ENCODE measurements around the gene PLK3. TPM values are rescaled to one million over a fixed set of nuclear protein-coding genes. Genes with fewer than 3 reads are reported as not detected.

The PLK3 gene
- total and polyA plus RNA-seq, 2 experiments from 2014 or later = 18.2 to 40.1 TPM

DNA sequence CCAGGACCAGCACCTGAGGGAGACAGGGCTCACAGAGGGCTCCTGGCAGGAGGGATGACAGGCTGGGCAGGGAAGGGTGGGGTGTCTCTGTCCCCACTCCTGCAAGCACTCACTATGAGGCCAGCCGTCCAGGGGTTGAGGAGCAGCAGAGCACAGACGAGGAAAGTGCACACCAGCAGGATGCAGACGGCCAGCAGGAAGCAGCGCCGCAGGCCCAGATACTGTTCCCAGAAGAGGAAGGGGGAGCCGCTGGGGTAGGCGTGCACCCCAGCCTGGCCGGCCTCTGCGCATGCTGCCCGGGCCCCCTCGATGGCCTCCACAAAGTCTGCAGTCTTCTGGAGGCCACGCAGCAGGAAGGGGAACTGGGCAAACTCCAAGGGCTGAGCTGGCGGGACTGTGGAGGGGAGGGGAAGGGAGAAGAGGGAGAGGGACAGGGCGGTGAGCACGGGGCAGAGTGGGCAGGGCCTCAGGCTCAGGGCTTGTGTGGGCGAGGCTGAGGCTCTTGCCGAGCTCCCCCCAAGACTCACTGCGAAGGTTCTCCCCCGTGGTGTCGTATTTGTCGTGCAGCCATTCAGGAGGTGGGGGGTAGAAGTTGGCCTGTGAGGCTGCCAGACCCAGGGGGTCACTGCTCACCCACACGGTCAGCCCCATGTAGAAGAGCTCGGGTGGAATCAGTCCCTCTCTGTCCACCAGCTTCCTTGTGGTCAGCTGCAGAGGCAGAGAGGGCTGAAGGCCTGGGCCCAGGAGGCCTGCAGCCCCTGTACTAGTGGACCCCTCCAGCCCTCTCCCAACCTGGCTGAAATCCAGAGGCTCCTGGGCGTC lies 26.4 kb downstream of the PLK3 start:
- Histone ChIP-seq H3K79me2 (no peaks in the 10 kb centered on the region), H3K4me2 (no peak overlapping the region), H3K4me3 (no peak overlapping the region), H3K9me3 (ENCODE audit: low read depth) (no peaks in the 10 kb centered on the region), H3K27me3 (no peaks in the 10 kb centered on the region), H3K9me2 (replicated peaks; ENCODE audit: insufficient read depth) (no peaks in the 10 kb centered on the region), H4K20me1 (ENCODE audit: insufficient read depth, poor library complexity, severe bottlenecking) (no peaks in the 10 kb centered on the region), H3K36me3 (replicated peaks; ENCODE audit: insufficient read depth, low read depth) (no peaks in the 10 kb centered on the region), H3K27ac (no peak overlapping the region), H2AFZ (no peak overlapping the region), H3K4me1 (ENCODE audit: insufficient read depth) (no peaks in the 10 kb centered on the region)
- no peak for DNase-seq (ENCODE audit: low spot score)
- TF ChIP-seq EZH2 (IDR thresholded peaks at IDR 0.05; ENCODE audit: borderline replicate concordance) = no peak
- TF ChIP-seq, protein P1, sequence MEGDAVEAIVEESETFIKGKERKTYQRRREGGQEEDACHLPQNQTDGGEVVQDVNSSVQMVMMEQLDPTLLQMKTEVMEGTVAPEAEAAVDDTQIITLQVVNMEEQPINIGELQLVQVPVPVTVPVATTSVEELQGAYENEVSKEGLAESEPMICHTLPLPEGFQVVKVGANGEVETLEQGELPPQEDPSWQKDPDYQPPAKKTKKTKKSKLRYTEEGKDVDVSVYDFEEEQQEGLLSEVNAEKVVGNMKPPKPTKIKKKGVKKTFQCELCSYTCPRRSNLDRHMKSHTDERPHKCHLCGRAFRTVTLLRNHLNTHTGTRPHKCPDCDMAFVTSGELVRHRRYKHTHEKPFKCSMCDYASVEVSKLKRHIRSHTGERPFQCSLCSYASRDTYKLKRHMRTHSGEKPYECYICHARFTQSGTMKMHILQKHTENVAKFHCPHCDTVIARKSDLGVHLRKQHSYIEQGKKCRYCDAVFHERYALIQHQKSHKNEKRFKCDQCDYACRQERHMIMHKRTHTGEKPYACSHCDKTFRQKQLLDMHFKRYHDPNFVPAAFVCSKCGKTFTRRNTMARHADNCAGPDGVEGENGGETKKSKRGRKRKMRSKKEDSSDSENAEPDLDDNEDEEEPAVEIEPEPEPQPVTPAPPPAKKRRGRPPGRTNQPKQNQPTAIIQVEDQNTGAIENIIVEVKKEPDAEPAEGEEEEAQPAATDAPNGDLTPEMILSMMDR (IDR thresholded peaks at IDR 0.05; ENCODE audit: poor library complexity) = no peak
- WGBS (ENCODE audit: low lambda C conversion rate, missing lambda C conversion rate) = 90% methylated on average over 22 of the region's 24 CpGs

DNA sequence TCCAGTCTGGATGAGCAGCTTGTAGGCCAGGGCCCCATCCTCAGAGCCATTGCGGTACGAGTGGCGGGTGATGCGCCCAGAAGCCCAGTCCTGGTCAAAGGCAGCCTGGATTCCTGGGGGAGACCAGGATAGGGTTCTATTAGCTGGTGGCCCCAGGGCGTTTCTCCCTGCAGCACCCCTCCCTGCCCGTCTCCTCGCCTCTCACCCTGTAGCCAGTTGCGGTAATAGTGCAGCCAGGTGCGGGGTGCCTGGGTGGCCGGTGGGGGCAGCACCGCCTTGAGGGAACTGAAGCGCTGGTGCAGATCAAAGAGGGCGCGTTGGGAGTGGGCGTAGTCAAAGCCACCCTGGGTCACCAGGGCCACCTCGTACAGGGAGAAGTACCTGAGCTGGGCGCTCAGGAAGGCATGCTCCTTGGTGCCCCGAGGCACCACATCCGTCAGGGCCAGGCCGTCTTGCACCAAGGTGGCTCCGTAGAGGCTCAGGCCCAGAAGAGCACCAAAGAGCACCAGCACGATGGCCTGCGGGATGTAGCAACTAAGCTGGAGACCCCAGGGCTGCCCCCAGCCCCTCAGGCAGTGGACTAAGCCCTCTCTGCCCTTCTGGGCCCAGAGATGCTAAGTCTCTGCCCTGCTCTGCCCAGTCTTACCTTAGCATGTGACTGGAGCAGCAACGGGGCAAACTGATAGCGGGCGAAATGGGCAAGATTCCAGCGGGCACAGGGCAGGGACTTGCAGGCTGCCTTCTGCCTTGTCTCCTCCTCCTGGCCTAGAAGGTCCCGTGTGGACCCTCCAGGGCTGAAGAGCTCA lies 27.2 kb downstream of the PLK3 start:
- no peaks in the 10 kb centered on the region for H3K9me3 ChIP-seq (ENCODE audit: low read depth)
- no peak overlapping the region for H2AFZ ChIP-seq
- no peak for DNase-seq (ENCODE audit: low spot score)
- no peaks in the 10 kb centered on the region for H3K4me1 ChIP-seq (ENCODE audit: insufficient read depth)
- TF ChIP-seq EZH2 (IDR thresholded peaks at IDR 0.05; ENCODE audit: borderline replicate concordance) (no peak), EZH2phosphoT487 (IDR thresholded peaks at IDR 0.05; ENCODE audit: low read depth, severe bottlenecking, unreplicated experiment) (no peak)
- TF ChIP-seq, protein P1 (IDR thresholded peaks at IDR 0.05; ENCODE audit: poor library complexity) = no peak
- no peaks in the 10 kb centered on the region for H3K27me3 ChIP-seq
- no peaks in the 10 kb centered on the region for H3K79me2 ChIP-seq
- 88% methylated on average over 25 of the region's 28 CpGs for WGBS (ENCODE audit: low lambda C conversion rate, missing lambda C conversion rate)
- no peaks in the 10 kb centered on the region for H3K9me2 ChIP-seq (replicated peaks; ENCODE audit: insufficient read depth)
- H3K27ac ChIP-seq = no peak overlapping the region
- no peaks in the 10 kb centered on the region for H3K36me3 ChIP-seq (replicated peaks; ENCODE audit: insufficient read depth, low read depth)
- no peak overlapping the region for H3K4me2 ChIP-seq
- no peak overlapping the region for H3K4me3 ChIP-seq
- H4K20me1 ChIP-seq (ENCODE audit: insufficient read depth, poor library complexity, severe bottlenecking) = no peaks in the 10 kb centered on the region

DNA sequence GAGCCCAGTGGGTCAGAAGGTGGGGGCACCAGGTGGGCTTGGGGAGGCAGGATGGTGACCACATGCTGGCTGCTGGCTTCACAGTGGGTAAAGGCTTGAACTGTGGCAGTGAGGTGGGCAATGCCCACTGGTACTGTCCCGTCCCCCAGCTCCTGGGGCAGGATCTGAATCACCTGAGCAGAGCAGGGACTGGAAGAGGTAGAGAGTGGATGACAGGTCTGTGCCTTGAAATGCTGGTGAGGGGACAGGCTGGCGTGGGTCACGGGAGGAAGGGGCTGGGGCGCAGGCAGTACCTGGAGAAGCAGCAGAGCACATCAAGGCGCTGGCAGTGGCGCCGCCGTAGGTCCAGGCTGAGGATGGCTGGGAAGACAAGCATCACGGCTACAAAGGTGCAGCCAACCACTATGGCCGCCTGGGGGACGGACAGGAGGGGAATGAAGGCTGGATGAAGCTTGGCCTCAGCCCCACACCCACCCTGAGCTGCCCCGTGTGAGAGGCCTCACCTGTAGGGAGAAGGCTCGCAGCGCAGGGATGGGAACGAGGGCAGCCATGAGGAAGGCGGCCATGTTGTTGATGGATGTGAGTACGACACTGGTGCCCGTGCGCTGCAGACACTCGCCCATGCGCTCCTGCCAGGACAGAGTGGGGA lies 27.9 kb downstream of the PLK3 start:
- Histone ChIP-seq H3K4me2 (no peak overlapping the region), H3K36me3 (replicated peaks; ENCODE audit: insufficient read depth, low read depth) (no peaks in the 10 kb centered on the region), H3K27ac (no peak overlapping the region), H3K9me3 (ENCODE audit: low read depth) (no peaks in the 10 kb centered on the region), H3K79me2 (no peaks in the 10 kb centered on the region), H3K4me1 (ENCODE audit: insufficient read depth) (no peaks in the 10 kb centered on the region), H3K4me3 (no peak overlapping the region), H2AFZ (no peak overlapping the region), H4K20me1 (ENCODE audit: insufficient read depth, poor library complexity, severe bottlenecking) (no peaks in the 10 kb centered on the region), H3K9me2 (replicated peaks; ENCODE audit: insufficient read depth) (no peaks in the 10 kb centered on the region), H3K27me3 (no peaks in the 10 kb centered on the region)
- WGBS (ENCODE audit: low lambda C conversion rate, missing lambda C conversion rate) = 99% methylated on average over 21 of the region's 21 CpGs
- DNase-seq (ENCODE audit: low spot score) = no peak
- no peak for TF ChIP-seq EZH2 (IDR thresholded peaks at IDR 0.05; ENCODE audit: borderline replicate concordance)
- TF ChIP-seq, protein P1 (IDR thresholded peaks at IDR 0.05; ENCODE audit: poor library complexity) = no peak

All from hepatocyte (in vitro differentiated cells).